NCI-H82 treated with DMSO at 0.1 percent for 48 hours (cell line): ENCODE data around the gene DMBT1.

Source experiments
- DNase-seq: peaks from one replicate; lab custom pipeline; 2025; ENCODE audit not compliant: unreplicated experiment; lab: John Stamatoyannopoulos, UW

Gene DMBT1

DNA sequence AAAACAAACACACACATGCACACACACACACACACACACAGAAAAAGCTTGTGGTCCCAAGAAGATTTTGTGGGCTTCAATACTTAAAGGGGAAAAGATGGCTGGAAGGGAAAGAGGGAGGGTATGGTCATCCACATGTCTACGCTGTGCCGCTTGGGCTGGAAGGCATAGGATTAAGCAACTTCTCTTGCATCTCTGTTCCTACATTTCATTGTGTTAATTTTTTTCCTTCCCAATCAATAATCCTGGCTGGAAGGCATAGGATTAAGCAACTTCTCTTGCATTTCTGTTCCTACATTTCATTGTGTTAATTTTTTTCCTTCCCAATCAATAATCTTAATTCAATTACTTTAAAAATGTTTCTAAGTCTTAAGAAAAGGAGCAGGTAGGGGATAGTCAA is 108.5 kb downstream of the DMBT1 start:
- DNase-seq, result no peak

DNA sequence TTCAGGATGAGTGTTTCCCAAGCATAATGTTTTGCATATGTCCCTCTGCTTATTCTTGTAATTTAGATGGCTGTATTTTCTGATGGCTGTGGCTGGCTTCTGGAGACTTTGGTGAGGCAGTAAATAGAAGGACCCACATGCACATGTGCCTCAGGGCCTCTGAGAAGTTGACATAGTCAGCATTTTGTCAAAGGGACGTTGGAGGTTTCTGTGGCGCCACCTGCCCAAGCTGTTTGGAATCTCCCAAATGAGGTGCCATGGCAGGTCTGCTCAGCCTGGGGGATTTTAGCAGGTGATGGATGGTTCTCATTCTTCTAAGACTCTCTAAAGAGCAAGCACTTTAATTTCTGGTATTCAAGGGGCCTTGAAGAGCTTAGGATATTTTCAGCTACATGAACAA is 109.3 kb downstream of the DMBT1 start:
- no peak for DNase-seq

DNA sequence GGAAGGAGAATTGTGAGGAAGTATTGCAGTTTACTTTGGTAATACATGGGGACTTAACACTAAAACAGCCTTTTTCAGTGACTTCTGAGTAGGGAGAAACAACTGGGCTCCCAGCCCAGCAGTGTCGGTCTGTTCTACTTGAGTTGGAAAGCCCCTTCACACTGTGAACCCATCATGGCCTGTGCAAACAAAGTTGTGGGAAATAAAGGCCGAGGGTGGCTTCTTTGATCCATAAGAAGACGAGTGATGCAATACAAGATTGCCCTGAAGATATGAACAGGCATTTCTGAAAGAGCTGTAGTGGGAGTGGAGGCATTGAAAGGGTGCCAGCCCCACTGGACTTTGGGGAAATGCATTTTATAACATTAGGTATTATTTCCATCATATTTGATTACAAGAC is 110.8 kb downstream of the DMBT1 start:
- DNase-seq, result no peak

DNA sequence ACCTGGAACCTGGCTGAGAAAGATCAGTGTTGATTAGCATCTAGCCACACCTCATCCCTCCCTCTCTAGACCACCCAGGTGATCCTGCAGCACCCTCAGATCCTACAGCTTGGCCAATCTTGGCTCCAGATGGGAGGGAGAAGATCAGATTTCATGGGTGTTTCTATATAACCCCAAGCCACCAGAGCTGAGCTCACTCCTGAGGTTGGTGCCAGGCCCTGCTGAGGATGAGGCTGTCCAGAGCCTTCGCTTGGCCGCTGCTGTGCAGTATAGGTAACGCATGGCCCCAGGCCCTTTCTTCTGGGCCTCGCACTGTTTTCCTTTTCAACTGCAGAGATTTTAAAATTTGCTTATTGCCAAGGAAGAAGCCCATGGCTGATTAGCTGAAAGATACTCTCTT is 112.1 kb downstream of the DMBT1 start:
- no peak for DNase-seq

DNA sequence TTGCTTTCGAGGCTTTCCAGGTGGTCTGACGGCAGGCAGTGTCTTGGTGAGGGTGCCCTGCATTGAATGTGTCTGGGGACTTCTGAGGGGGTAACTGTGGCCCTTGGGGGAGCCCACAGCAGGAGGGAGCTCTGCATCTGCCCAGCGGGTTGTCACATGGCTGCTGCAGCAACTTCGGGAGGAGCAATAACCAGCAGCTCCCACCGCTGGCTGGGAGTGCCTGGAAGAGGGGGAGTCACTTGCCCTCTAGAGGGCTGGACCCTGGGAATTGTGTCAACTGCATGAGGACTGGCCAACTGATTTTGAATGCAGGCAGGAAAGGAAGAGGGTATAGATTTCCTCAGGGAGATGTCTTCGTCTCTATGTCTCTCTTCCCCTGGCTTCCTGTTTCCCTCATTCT is 112.7 kb downstream of the DMBT1 start:
- no peak for DNase-seq

DNA sequence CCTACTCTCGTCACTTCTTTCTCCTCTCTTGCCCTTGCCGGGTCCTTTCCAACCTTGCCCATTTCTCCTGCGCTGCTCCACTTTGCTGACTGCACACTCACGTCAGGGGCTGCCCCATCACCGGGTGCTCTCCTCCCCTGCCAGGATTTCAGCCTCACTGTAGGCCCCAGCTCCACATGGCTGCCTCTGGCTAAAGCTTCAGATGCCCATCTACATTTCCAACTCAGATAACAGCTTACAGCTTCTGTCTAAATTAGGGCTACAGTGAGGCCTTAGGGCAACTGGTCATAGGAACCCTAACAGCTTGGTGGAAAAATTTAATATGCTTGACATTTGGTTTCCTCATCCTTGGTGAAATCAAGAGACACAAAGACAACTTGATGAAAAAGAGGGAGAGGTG is 113.2 kb downstream of the DMBT1 start:
- DNase-seq, result no peak

DNA sequence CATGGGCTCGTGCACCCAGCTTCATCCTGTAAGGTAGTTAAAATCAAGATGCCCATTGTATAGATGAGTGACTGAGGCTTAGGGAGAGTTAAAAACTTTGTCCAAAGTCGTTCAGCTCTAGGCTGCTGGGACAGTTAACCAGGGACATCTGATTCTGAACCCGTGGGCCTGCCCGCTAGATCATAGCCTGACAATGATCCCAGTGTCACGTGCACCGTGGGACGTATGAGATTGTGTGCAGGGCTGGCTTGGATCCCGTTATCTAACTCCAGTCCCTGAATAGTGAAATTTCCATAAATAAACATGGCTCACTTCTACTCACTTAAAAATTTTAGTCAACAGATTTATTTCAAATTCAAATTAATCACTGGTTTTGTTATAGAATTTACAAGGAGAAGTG is 114.2 kb downstream of the DMBT1 start:
- DNase-seq, result no peak

DNA sequence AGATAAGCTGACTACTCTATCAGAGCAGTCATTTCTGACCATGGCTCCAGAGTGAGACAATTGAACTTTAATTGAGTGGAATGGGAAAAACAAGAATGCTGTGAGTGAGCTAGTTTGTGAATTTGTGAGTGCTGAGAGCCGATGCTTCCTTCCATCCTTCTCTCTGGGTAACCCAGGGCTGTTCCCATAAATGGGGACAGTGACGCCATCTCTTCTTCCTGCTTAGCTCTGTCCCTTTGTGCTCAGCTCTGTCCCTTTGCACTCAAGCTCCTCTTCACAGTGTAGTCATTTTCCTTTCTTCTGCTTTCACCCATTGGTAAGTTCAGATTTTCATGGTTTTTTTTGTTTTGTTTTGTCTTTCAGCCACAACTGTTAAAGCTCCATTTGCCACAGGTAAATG is 114.7 kb downstream of the DMBT1 start:
- DNase-seq, result no peak

DNA sequence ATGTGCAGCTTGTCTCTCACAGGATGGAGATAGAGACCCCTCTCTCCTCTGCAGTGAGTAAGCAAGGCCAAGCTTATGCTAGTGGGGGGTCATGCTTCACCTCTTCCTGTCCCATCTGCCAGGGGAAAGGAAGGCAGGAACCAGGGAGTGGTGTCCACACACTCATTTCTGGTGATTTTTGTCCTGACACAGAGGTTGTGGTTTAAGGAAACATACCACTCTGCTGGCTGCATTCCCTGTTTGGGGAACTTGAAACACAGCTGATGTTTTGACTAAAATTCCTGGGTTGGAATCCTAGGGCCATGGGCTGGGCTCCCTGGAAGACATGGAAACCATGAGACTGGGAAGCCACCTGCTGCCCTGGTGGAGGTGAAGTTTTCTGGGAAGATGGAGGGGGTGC is 117.7 kb downstream of the DMBT1 start:
- DNase-seq, result no peak

DNA sequence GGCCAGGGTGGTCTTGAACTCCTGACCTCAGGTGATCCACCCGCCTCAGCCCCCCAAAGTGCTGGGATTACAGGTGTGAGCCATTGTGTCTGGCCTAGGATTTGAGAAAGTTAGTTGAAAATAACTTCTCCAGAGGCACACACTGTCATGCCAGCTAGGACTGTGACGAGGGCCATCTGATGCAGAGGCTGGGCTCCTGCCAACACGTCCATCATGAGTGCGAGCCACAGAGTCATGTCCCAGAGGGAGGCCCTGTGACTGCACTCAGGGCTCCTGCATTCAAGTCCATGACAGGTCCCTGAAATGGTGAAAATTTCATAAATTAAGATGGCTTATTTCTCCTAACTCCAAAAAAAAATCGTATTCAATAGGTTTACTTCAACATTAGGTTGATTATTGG is 122.0 kb downstream of the DMBT1 start:
- no peak for DNase-seq

DNA sequence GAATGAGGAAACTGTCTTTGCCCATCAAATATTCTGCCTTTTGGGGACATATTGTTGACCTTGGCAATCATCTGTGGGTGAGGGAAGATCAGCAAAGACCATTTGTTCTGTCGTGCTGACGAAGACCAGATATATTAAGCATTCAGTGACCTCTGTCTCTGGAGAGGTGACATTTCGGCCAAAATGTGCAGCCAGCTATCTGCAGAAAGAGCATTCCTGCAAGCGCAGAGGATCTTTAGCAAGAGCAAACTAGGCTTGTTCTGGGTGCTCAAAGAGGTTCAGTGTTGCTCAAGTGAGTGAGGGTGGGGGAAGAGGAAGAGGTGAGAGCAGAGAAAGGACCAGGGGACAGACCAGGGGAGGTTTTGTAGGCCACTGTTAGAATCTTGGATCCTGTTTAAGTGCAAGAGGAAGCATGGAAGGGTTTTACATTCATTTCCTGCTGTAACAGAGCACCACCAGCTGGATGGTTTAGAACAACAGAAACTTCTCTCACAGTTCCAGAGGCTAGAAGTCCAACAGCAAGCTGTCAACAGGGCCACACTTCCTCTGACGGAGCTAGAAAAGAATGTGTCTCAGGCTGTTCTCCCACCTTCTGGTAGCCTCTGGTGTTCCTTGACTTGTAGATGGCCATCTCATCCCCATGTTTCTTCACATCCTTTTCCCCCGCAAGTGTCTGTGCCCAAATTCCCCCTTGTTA is 127.9 kb downstream of the DMBT1 start:
- DNase-seq, result no peak

DNA sequence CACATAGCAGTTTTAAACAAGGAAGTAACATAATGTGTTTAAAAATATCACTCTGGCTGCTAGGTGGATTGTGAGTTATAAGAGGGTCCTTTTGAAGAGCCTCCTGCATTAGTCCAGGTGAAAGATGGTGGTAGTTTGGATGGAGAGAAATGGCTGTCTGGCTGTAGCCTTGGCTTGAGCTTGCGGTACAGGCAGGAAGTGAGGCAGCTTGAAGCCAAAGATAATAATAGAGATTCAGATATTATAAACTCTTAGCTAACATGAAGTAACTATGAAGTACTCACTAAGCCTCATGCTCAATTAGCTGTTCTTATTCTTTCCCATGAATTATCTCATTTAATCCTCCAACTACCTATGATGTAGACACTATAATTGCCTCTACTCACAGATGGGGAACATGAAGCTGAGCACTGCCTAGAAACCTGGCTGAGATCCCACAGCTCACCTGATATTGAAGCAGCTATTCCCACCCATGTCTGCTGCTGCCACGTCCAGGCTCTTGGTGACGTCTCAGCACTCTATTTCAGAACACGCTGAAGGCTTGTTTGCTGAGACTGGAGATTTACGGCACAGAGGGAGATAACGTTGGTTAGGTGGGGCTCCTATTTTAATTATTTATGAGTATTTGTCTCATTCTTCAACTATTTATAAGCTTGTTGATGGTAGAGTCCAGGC is 128.7 kb downstream of the DMBT1 start:
- DNase-seq, result no peak

DNA sequence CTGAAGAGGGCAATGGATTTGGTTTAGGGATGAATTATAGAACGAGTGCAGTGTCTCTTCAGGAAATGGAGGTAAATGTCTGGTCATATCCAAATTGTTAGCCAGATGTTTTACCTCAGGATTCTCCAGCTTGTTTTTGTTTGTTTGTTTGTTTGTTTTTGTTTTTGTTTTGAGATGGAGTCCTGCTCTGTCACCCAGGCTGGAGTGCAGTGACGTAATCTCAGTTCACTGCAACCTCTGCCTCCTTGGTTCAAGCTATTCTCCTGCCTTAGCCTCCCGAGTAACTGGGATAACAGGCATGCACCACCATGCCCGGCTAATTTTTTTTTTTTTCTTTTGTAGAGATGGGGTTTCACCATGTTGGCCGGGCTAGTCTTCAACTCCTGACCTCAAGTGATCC is 132.2 kb downstream of the DMBT1 start:
- DNase-seq, result no peak
